IPS-18c (cell line): ENCODE results near the gene TTLL10.

Source experiments
- H3K4me3 ChIP-seq: 2 replicates; pipeline ENCODE4 v1.7.0; 2013; ENCODE audit warnings: low read depth, mild to moderate bottlenecking, low read length, moderate library complexity; ENCODE audit not compliant: insufficient read depth
- H3K9me3 ChIP-seq: one replicate; pipeline ENCODE4 v1.6.1; 2013; ENCODE audit warnings: mild to moderate bottlenecking, low read length, moderate library complexity; ENCODE audit not compliant: control insufficient read depth, insufficient read depth

The TTLL10 gene

DNA sequence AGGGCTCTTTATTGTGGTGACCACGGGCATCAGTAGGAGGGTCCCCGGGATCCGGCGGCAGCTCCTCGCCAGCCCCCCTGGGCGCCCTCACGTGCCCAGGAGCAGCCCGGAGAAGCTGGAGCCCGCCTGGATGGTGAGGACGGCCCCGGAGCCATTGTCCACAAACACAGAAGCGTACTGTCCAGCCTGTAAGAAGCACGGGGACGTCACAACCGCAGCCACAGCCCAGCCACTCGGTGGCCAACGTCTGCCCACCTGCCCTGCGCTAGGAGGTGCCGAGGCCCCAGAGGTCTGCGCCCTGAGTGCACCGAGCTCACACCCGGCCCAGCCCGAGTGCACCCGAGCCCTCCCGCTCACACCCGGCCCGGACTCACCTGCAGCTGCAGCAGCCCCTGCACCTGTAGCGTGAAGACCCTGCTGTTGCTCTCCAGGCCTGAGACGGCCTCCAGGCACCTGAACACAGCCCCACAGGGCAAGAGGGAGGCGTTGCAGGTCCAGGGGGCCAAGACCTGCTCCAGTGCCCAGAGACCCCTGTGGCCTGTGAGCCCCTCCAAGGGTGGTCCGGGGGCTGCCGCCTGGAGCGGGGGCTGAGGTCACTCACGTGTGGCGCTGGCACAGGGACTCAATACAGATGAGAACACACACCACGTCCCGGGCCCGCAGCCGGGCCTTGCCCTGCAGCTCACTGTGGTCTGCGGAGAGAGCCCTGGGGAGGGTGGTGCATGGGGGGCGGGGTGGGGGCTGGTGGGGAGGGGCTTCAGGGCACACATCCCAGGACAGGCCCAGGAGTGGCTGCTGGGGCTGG is 69.0 kb downstream of the TTLL10 start:
- no peak overlapping the region for H3K4me3 ChIP-seq
- H3K9me3 ChIP-seq: no peaks in the 10 kb centered on the region

DNA sequence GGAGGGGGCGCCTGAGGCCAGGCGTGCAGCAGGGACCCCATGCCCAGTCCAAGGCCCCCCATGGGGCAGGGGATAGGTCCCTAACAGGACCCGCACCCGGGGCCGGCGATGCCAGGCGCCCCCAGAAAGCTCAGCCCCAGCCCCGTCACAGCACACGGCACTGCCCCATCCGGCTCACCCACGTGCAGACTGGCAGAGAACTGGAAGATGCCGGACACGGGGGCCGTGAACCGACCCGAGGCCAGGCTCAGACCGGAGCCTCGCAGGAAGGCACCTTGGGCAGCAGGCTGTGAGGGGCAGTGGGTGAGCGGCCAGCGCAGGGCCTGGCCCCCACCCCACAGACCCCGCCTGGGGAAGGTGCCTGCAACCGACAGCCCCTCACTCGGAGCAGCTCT is 69.6 kb downstream of the TTLL10 start:
- Histone ChIP-seq H3K4me3 (no peak overlapping the region), H3K9me3 (no peaks in the 10 kb centered on the region)

DNA sequence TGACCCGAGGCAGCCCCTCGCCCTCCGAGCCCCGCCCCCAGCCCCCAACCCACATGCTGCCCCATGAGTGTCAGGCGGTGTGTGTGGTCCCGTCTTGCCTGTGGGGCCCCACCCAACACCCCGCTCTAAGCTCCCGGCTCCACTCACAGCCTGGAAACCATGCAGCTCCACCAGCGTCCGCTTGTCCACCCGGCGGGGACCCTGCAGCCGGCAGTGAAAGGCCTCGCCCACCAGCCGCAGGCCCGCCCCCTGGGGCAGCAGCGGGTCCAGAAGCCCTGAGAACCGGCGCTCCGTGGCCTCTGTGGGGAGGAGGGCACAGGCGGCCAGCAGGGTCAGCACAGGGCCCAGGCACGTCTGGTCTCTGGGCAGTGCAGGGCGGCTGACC is 70.1 kb downstream of the TTLL10 start:
- no peaks in the 10 kb centered on the region for H3K9me3 ChIP-seq
- no peak overlapping the region for H3K4me3 ChIP-seq

DNA sequence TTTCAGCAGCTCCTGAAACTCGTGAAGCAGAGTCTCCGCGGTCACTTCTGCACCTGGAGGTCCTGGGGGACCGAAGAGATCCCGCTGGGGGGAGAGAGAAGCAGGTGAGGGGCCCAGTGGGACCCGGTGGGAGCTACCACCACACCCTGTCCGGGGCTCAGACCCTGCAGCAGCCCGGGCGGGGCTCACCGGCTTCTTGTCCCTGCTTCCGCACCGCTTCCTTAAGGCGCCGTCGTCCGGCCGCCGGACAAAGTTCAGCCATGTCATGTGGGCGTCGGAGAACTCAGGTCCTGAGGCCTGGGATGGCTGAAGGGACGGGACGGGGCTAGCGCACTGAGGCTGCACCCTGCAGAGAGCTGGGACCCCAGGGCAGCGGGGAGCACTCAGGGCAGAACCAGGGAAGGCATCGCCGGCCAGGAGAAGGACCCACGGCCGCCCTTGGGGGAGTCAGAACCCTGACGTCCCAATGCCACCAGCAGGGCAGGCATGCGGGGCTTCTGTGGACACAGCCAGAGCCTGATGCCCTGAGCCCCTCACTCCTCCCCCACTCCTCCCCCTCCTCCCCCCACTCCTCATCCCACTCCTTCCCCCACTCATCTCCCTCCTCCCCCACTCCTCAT is 70.6 kb downstream of the TTLL10 start:
- Histone ChIP-seq H3K9me3 (no peaks in the 10 kb centered on the region), H3K4me3 (no peak overlapping the region)

DNA sequence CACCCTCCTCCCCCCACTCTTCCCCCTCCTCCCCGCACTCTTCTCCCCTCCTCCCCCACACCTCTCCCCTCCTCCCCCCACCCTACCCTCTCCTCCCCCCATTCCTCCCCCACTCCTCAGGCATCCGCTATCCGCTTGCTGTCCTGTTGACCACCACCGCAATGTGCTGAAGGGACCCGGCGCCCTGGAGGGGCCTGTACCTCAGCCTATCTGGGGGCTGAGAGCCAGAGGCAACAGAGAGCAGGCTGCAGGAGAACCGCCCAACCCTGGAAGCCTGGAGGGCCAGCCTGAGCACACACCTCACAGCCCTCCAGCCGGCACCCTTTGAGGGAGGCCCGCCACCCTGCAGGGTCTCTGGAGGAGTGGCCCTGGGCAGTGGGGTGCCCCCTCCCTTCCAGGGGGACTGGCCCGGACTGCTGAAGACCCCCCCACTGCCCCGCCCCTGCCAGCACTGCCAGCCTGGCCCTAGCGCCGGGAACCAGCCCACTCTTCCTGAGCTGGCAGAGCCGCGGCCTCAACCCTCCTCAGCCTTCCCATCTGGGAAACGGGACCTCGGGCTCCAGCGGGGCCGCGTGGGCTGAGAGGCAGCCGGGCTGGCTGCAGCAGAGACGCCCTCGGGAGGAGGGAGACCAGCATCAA is 71.6 kb downstream of the TTLL10 start:
- no peak overlapping the region for H3K4me3 ChIP-seq
- H3K9me3 ChIP-seq: no peaks in the 10 kb centered on the region

DNA sequence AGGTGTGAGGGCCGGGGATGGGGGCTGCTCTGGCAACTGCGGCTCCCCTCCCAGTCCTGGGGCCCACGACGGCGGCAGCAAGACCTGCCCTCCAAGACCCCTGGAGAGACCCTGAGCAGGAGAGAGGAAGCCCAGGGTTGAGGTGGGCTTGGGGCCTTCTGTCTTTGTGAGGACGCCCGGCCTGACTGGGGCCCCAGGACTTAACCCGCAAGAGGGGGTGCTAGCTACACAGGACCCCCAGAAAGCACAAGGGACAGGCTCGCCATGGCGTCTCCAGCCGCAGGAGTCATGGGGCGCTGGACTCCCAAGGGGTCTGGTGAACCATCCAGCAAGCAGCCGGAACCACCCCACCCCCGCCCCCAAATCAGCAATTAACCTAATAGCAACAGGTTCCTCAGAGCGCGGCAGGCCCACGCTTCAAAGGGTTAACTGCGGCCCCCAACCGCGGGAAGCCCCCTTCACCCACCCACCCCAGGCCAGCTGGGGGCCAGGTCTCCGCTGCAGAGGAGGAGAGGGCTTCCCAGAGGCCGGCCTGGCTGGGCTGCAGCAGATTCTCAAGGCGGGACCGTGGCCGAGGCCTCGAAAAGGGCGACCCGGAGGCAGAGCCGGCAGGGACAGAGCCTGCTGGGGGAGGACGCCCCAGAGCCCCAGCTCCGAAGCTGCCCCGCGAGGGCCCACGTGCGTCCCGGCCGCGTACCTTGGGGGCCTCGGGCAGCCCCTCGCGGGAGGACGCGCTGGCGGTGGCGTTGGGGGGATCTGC is 72.3 kb downstream of the TTLL10 start:
- H3K9me3 ChIP-seq: no peaks in the 10 kb centered on the region

DNA sequence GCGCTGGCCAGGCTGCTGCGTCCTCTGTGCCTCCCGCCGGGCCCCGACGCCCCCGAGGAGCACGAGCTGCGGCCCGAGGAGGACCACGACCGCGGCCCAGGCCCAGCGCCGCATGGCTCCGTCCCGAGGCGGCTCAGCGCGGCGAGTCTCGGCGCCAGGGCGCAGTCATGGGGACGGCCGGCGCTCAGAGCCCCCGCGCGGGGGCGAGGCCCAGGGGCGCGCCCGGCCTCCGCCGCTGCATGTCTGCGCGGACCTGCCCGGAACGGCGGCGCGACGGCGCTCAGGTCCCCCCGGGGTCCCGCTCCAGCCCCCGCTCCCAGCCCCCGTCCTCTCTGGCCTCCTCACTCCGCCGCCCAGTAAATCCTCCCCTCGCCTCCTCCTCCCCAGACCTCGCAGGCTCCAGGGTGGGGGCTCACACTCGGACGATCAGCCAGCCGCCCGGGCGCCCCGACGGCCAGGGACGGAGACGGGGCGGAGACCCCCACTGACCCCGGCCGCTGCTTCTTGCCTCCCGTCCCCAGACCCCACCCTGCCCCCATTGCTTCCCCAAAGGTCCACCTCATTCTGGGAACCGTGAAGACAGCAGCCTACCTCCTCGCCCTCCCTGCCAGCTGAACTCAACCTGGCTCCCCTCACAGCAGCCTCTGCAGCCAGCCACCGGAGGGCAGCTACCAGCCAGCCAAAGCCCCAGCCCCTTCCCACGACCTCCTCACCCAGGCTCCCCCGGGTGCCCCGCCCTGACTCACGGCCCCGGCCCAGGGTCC is 73.1 kb downstream of the TTLL10 start, which contains the start of gene C1QTNF12:
Gene C1QTNF12 (minus strand): TSS at position 146 of the 764 bp plus-strand sequence. CDS start 32 bp downstream, at position 114.
- H3K9me3 ChIP-seq: no peaks in the 10 kb centered on the region
- H3K4me3 ChIP-seq: no peak within 1 kb of the TSS

More for the DNA sequence above, 72.3 kb downstream of the TTLL10 start:
- H3K4me3 ChIP-seq: no peak overlapping the region

DNA sequence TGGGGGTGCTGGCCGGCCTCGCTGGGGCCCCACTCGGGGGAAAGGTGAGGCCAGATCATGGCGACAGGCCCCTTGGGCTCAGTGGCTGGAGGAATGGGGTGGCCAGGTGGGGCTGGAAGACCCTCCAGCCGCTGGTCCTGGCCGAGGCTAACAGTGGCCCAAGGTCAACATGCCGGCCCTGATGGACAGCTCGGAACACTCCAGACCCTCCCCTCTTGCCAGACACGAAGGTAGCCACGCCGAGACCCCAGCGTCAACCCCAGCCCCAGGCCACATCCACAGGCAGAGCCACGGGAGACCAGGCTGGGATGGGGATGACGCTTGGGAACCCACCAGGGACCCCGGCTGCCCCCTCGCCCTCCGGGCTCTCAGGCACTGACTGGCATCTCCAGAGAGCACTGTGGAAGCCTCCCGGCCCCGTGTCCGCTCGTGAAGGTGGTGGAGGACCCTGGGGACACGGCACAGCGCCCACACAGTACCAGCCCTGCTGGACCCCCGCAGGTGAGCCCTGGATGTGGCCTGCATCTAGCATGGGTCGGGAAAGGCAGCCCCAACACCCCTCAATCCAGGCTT is 73.7 kb downstream of the TTLL10 start:
- H3K9me3 ChIP-seq: no peaks in the 10 kb centered on the region
- no peak overlapping the region for H3K4me3 ChIP-seq
